Stomach smooth muscle (tissue), 2 donors: ENCODE data around the gene MAN1B1.

Experiments
- H3K27ac ChIP-seq: one replicate; pipeline ENCODE4 v1.7.0; 2013; ENCODE audit warnings: mild to moderate bottlenecking, low read length, inconsistent platforms
- H3K27me3 ChIP-seq, 2 donors: one replicate each; pipeline ENCODE4 v1.7.0; 2013; ENCODE audit warnings: low read length in 2 of 2; ENCODE audit not compliant: insufficient read depth in 2 of 2, control insufficient read depth in 1 of 2
- H3K36me3 ChIP-seq, 2 donors: one replicate each; pipeline ENCODE4 v1.7.0; 2013; ENCODE audit warnings: low read length in 2 of 2; ENCODE audit not compliant: control insufficient read depth in 2 of 2, insufficient read depth in 2 of 2
- H3K4me1 ChIP-seq: one replicate; pipeline ENCODE4 v1.7.0; 2013; ENCODE audit warnings: low read length; ENCODE audit not compliant: control insufficient read depth, insufficient read depth
- H3K4me3 ChIP-seq, 2 donors: one replicate each; pipeline ENCODE4 v1.7.0; 2013; ENCODE audit warnings: low read length in 2 of 2
- H3K9ac ChIP-seq, 2 donors: one replicate each; pipeline ENCODE4 v1.7.0; 2013; ENCODE audit warnings: low read length in 2 of 2, mild to moderate bottlenecking in 1 of 2
- H3K9me3 ChIP-seq, 2 donors: one replicate each; pipeline ENCODE4 v1.7.0; 2013; ENCODE audit warnings: low read length in 2 of 2; ENCODE audit not compliant: control insufficient read depth in 2 of 2
- donor health status: healthy.
- donor health status: Pancreatic carcinoma.

MAN1B1 gene

DNA sequence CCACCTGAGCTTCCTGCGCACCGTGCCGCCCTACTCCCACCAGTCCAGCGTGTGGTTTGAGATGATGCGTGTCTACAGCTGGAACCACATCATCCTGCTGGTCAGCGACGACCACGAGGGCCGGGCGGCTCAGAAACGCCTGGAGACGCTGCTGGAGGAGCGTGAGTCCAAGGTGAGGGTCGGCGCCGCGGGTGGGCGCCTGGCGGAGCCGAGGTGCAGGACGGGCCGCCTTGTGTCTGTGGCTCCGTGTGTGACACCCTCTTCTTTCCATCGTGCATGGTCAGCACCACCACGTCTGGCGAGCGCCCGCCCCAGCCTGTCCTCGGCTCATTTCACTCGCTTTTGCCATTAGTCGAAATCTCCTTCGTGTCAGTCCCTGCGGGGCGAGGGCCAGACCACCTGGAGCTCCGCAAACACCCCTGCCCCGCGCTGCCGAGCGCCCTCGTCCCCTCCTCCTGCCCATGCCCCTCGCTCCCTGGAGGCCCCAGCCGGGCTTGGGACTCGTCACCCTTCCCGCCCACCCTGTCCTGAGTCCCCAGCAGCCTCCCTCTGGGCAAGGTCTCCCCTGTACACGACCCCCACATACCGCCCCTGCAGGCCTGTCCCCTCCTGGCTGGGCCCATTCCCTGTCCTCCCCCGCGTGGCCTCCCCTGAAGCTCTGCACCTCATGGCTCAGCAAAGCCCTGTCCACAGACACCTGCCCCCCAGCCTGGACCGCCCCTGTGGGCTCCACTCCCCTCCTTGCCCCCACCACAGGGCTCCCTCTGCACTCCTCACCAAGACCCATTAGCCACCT, 59.1 kb downstream of the MAN1B1 start:
- Histone ChIP-seq H3K36me3 (no peaks in the 10 kb centered on the region), H3K9ac (no peak overlapping the region), H3K27me3 (peaks cover 48 to 50% of the 10 kb centered on the region in 2 donors), H3K9me3 (no peaks in the 10 kb centered on the region), H3K4me3 (no peak overlapping the region), H3K27ac (no peak overlapping the region), H3K4me1 (no peaks in the 10 kb centered on the region)

GRCh38 chr9:137146527-137146918, 59.7 kb downstream of the MAN1B1 start:
- Histone ChIP-seq H3K9me3 (no peaks in the 10 kb centered on the region), H3K4me3 (no peak overlapping the region), H3K27me3 (peaks cover 42 to 44% of the 10 kb centered on the region in 2 donors)

DNA sequence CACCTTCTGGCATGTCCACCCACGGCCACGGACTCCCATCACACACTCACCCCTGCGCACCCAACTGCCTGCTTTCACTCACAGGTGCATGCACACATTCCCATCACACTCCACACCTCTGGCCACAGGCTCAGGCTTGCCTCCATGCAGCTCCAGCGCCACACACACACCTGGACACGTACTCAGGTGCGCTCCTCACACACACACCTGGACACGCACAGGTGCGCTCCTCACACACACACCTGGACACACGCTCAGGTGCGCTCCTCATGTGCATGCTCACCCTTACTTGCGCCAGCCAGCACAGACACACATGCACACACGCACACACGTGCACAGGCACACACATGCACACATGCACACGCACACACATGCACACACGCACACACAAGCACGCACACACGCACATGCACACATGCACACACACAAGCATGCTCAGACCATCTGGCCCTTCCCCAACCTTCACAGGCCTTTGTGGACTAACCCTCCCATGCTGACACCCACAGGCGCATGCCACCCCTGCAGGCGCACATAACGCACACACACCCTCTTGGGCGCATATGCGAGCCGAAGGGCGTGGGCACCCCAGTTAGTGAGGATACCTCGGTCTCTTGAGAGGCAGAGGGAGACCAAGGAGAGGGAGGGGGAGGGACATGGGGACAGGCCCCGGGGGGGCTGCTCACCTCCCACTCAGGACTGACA, 60.5 kb downstream of the MAN1B1 start:
- no peak overlapping the region for H3K4me3 ChIP-seq
- no peak overlapping the region for H3K27ac ChIP-seq
- H3K4me1 ChIP-seq = no peaks in the 10 kb centered on the region
- H3K9me3 ChIP-seq = no peaks in the 10 kb centered on the region
- H3K36me3 ChIP-seq = no peaks in the 10 kb centered on the region
- peaks cover 35 to 39% of the 10 kb centered on the region in 2 donors for H3K27me3 ChIP-seq
- H3K9ac ChIP-seq = no peak overlapping the region

More at GRCh38 chr9:137146527-137146918, 59.7 kb downstream of the MAN1B1 start:
- Histone ChIP-seq H3K36me3 (no peaks in the 10 kb centered on the region), H3K4me1 (no peaks in the 10 kb centered on the region), H3K27ac (no peak overlapping the region), H3K9ac (no peak overlapping the region)

DNA sequence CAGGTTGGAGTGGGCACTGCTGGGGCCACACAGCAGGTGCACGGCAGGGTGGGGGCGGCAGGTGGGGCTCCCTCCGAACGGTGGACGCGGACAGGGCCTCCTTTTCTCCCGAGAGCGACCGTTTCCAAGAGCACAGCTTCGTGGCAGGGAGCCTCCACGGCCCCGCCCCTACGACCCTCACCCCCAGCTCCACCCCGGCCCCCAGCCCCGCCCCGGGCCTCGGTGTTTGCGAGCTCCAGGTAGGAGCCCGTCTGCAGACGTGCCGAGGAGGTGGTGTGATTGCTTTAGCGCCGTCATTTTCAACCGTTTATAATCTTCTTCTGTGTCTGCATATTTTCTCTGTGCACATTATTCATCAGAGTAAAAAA, 61.0 kb downstream of the MAN1B1 start:
- H3K4me3 ChIP-seq = no peak overlapping the region
- no peaks in the 10 kb centered on the region for H3K36me3 ChIP-seq
- H3K9me3 ChIP-seq = no peaks in the 10 kb centered on the region
- no peak overlapping the region for H3K9ac ChIP-seq
- H3K27me3 ChIP-seq = peaks cover 29 to 36% of the 10 kb centered on the region in 2 donors
- H3K27ac ChIP-seq = no peak overlapping the region
- no peaks in the 10 kb centered on the region for H3K4me1 ChIP-seq

GRCh38 chr9:137148242-137148641, 61.5 kb downstream of the MAN1B1 start:
- Histone ChIP-seq H3K27me3 (peaks cover 26 to 34% of the 10 kb centered on the region in 2 donors), H3K9ac (no peak overlapping the region)

GRCh38 chr9:137148661-137149060, 61.9 kb downstream of the MAN1B1 start:
- Histone ChIP-seq H3K9me3 (no peaks in the 10 kb centered on the region), H3K9ac (no peak overlapping the region), H3K4me3 (no peak overlapping the region), H3K27ac (no peak overlapping the region), H3K4me1 (no peaks in the 10 kb centered on the region), H3K36me3 (no peaks in the 10 kb centered on the region), H3K27me3 (peaks cover 22 to 33% of the 10 kb centered on the region in 2 donors)

More at GRCh38 chr9:137148242-137148641, 61.5 kb downstream of the MAN1B1 start:
- no peak overlapping the region for H3K27ac ChIP-seq
- H3K4me3 ChIP-seq = no peak overlapping the region
- H3K9me3 ChIP-seq = no peaks in the 10 kb centered on the region
- H3K36me3 ChIP-seq = no peaks in the 10 kb centered on the region
- no peaks in the 10 kb centered on the region for H3K4me1 ChIP-seq

GRCh38 chr9:137149363-137149762, 62.6 kb downstream of the MAN1B1 start:
- Histone ChIP-seq H3K36me3 (no peaks in the 10 kb centered on the region), H3K4me1 (no peaks in the 10 kb centered on the region), H3K9ac (no peak overlapping the region), H3K4me3 (no peak overlapping the region), H3K9me3 (no peaks in the 10 kb centered on the region), H3K27me3 (peaks cover 18 to 29% of the 10 kb centered on the region in 2 donors), H3K27ac (no peak overlapping the region)

GRCh38 chr9:137149942-137150616, 63.3 kb downstream of the MAN1B1 start:
- Histone ChIP-seq H3K36me3 (no peaks in the 10 kb centered on the region), H3K9me3 (no peaks in the 10 kb centered on the region), H3K4me3 (no peak overlapping the region), H3K4me1 (no peaks in the 10 kb centered on the region), H3K27me3 (peaks cover 20 to 29% of the 10 kb centered on the region in 2 donors), H3K27ac (no peak overlapping the region), H3K9ac (no peak overlapping the region)

GRCh38 chr9:137150617-137151457, 64.1 kb downstream of the MAN1B1 start:
- Histone ChIP-seq H3K4me1 (no peaks in the 10 kb centered on the region), H3K27ac (no peak overlapping the region), H3K9ac (no peak overlapping the region), H3K4me3 (no peak overlapping the region), H3K9me3 (no peaks in the 10 kb centered on the region), H3K36me3 (no peaks in the 10 kb centered on the region), H3K27me3 (peaks cover 28 to 34% of the 10 kb centered on the region in 2 donors)

DNA sequence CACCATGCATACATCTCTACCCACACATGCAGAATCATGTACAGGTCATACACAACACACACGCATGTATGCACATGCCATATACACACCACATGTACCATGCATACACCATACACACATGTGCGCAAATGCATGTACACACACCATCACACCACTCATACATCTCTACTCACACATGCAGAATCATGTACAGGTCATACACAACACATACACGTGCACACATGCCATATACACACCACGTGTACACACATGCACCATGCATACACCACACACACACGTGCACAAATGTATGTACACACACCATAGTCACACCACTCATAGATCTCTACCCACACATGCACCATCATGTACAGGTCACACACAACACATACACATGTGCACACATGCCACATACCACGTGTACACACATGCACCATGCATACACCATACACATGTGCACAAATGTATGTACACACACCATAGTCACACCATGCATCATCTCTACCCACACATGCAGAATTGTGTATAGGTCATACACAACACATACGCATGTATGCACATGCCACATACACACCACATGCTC, 66.1 kb downstream of the MAN1B1 start:
- Histone ChIP-seq H3K36me3 (no peaks in the 10 kb centered on the region), H3K27me3 (peaks cover 35 to 39% of the 10 kb centered on the region in 2 donors), H3K9ac (no peak overlapping the region), H3K27ac (no peak overlapping the region), H3K4me1 (peaks cover 5% of the 10 kb centered on the region), H3K4me3 (no peak overlapping the region), H3K9me3 (no peaks in the 10 kb centered on the region)
